Cardiac fibroblast (primary cell): ENCODE data around the gene TNNI3K.

Source experiments
- DNase-seq, 2 donors: peaks; one replicate each; pipeline versions ENCODE4 v3.0.0 to v3.0.0-alpha.2; 2010; ENCODE audit warnings: low read depth in 2 of 2
- H3K4me3 ChIP-seq, 2 donors: replicated peaks in 1 of 2; 1 replicate in 1 of 2; 2 replicates in 1 of 2; pipeline ENCODE4 v1.5.1; 2011; ENCODE audit warnings: low read depth in 2 of 2, low read length in 2 of 2, mild to moderate bottlenecking in 2 of 2, moderate library complexity in 1 of 2
- CTCF ChIP-seq: IDR thresholded peaks from one replicate; pipeline ENCODE4 v1.5.1; 2011; ENCODE audit warnings: low read depth, mild to moderate bottlenecking, low read length, inconsistent platforms

TNNI3K gene

GRCh38 chr1:74486036-74486435, 250.8 kb downstream of the TNNI3K start:
- no peak overlapping the region for H3K4me3 ChIP-seq
- no peak for DNase-seq
- TF ChIP-seq CTCF, result no peak

GRCh38 chr1:74496669-74497068, 261.5 kb downstream of the TNNI3K start:
- DNase-seq, result no peak
- H3K4me3 ChIP-seq, result no peak overlapping the region
- no peak for TF ChIP-seq CTCF

- DNase-seq, result no peak
- no peak overlapping the region for H3K4me3 ChIP-seq
- no peak for TF ChIP-seq CTCF
Measured at GRCh38 chr1:74498901-74499300, 263.7 kb downstream of the TNNI3K start.

- peak; percentile 36 to 41 for DNase-seq
- H3K4me3 ChIP-seq, result no peak overlapping the region
- no peak for TF ChIP-seq CTCF
Measured at GRCh38 chr1:74502432-74502831, 267.2 kb downstream of the TNNI3K start.

GRCh38 chr1:74502858-74503257, 267.7 kb downstream of the TNNI3K start:
- no peak for DNase-seq
- no peak for TF ChIP-seq CTCF
- no peak overlapping the region for H3K4me3 ChIP-seq

GRCh38 chr1:74504125-74504932, 269.1 kb downstream of the TNNI3K start:
- peak; percentile 40 to 45 for DNase-seq
- TF ChIP-seq CTCF, result peak; percentile 67
- no peak overlapping the region for H3K4me3 ChIP-seq

DNA sequence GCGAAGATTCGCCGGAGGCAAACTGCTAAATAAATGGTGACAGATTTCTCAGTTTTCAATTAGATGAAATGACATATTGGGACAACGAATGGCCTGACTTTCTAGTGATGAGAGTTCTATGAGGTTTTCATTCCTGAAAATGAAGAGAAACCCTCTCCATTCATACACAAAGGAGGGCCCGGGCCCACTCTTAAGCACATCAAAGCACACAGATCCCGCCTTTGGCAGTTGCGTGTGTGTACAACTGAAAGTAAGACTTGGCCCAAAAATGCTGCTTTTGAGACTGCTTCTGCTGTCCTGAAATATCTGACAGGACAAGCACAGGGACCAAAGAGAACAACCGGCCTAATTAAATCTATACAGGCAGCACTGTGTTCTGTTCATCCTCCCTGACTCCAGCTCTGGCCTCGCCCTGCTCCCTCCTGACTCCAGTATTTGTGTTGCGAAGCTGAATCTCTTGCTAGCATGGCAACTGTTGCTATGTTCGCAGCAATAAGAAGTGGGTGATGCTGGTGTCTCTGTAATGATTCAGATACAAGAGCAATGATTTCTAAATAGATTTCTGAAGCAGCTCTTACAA, 269.8 kb downstream of the TNNI3K start:
- DNase-seq, result no peak
- no peak for TF ChIP-seq CTCF
- no peak overlapping the region for H3K4me3 ChIP-seq
